HG02571 (cell line): Measurements from ENCODE around the gene FCAMR.

Experiments used
- ATAC-seq: cut with Tn5 transposase; IDR thresholded peaks from one replicate; pipeline ENCODE4 v1.9.1; 2021; ENCODE audit warnings: mild to moderate bottlenecking, moderate library complexity; ENCODE audit not compliant: unreplicated experiment

Gene FCAMR

DNA sequence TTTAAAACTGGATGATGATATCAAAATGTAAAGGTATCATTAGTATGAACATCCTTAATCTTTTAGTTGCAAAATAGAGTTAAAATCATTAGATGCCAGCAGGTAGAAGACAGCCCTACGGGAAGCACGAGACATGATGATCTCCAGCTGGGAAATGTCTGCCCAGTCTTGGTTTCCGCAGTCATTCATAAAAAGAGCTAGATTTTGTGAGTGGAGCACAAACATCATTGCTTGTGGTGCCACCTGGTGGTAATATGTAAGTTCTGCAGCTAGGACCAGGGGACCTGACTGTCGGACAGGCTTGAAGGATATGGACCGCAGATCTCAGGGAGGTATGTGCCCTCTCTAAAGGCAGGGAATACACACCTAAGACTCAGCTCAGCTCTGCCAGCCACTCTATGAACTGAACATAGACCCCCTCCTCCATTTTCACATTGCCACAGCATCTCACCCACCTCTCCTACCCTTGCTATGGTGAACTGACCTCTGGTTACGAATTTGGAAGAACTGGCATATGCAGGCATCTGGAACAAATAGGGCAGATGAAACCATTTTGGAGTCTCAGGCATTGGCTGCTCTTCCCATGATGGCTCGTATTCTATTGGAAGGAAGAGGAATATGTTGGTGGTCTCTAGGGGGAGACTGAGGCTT, 57.7 kb downstream of the FCAMR start:
- ATAC-seq: peak; percentile 40

DNA sequence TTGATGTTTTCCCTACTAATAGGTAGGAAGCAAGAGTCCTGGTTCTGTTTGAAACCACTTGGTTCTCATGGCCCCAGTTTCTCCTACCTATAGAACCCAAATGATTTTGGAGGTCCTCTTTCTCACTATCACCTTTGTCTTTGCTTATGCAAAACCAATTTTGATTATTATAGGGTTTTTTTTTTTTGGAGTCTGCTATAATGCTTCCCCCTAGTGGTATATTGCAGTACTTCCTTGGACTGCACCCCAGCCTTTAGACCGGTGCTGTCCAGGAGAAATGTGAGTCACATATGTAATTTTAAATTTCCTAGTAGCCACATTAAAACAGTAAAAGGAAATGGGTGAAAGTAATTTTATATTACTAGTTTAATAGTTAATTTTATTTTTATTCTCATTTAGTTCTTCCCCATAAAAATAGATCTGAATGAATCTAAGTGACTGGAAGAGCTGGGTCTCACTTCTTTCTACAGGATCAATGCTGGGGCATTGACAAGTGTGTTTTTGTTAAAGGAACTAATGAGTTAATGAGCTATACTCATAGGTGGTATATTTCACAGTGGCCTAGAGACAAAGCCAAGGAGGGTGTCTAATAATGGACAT, 59.1 kb downstream of the FCAMR start:
- no peak for ATAC-seq

DNA sequence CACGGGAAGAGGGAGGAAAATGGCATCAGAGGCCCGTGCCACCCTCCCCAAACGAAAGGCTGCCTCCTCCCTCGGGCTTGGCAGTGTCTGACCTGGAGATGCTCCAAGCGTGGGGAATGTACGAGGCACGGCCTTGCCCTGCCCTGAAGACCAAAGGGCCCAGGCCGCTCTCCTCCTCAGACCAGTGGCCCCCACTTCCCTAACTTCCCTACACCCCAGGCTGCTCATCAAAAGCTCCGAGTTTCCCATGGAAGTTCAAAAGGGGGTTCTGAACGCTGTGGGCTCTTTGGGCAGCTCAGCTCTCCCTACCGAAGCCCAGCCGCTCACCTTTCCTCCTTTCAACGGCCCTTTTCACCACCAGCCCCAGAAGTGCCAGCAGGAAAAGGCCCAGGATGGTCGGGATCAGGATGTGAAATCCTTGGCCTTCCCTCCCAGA, 60.4 kb downstream of the FCAMR start:
- no peak for ATAC-seq

DNA sequence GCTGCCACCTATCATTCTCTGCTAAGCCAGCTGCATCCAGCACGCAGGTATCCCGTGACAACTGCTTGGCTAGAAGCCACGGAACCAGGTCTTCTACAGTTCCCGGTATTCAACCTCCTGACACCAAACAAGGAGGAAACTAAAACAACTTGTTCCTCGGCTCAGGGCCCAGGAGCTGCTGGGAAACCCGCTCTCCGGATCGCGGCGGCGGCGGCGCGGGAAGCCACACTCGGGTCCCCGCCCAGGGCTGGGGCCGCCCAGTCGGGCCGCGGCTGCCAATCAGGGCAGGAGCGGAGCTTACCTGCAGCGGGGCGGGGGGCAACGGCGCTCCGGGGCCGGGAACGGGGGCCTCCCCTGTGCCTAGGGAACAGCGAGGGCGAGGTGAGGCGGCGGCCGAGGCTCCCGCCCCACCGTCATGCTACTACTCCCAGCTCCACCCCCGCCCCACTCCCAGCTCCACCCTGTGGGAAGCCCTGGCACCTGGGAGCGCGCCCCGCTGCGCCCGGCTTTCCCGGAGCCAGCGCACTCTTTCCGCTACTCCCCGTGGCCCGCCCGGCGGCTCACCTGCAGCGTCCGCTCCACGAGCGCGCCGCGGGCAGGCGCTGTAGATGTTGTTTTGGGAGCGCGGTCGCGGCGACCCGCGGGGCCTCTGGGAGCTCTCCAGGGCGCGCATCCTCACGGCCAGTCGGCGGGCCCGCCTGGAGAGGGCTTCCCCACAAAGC, 60.9 kb downstream of the FCAMR start:
- ATAC-seq: no peak

DNA sequence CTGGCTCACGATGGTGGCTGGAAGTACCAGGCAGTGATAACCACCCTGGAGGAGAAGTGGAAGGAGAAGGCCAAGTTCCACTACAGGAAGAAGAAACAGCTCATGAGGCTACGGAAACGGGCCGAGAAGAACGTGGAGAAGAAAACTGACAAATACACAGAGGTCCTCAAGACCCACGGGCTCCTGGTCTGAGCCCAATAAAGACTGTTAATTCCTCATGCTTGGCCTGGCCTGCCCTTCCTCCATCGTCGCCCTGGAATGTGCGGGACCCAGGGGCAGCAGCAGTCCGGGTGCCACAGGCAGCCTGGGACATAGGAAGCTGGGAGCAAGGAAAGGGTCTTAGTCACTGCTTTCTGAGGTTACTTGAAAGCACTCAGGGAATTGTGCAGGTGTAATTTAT, 62.2 kb downstream of the FCAMR start:
- no peak for ATAC-seq
